HG02981 (cell line): ENCODE results near the gene LAIR2.
"Not testable (repeated sequence)": the region's sequence is repeated elsewhere in the genome, so short reads cannot be mapped to it uniquely, and the experiment has no call there.

Source experiments
- ATAC-seq: cut with Tn5 transposase; IDR thresholded peaks from one replicate; pipeline ENCODE4 v1.9.1; 2021; ENCODE audit warnings: mild to moderate bottlenecking, moderate library complexity; ENCODE audit not compliant: unreplicated experiment

Gene LAIR2

DNA sequence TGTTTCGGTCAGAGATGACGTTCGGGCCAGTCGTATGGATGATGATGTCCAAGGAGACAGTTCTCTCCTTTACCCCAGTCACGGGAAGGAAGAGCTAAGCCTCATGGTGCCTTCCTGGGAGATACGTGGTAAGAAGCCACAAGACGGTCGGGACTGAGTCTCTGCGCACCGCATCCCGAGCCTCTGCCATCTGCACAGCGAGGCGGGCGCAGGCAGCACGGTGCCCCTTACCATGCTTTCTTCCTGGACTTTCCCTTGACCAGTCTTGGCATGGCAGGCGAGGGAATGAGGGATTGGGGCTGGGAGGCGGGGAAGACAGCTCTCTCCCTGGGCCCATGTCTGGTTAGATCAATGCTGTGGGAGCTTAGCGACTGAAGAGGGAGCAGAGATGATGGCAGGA, 10.1 kb upstream of the LAIR2 start:
- no peak for ATAC-seq

DNA sequence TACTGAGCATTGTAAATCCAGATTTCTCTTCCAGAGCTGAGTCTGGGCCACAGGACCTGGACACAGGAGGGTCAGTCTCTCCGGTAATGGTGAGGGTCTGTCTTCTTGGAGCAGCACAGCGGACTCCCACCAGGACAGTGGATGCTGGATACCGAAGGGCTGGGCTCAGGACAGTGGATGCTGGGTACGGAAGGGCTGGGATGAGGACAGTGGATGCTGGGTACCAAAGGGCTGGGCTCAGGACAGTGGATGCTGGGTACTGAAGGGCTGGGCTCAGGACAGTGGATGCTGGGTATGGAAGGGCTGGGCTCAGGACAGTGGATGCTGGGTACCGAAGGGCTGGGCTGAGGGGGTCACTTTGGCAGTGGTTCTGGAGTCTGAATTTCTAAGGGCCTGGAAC, 9.6 kb upstream of the LAIR2 start:
- not testable (repeated sequence) for ATAC-seq

DNA sequence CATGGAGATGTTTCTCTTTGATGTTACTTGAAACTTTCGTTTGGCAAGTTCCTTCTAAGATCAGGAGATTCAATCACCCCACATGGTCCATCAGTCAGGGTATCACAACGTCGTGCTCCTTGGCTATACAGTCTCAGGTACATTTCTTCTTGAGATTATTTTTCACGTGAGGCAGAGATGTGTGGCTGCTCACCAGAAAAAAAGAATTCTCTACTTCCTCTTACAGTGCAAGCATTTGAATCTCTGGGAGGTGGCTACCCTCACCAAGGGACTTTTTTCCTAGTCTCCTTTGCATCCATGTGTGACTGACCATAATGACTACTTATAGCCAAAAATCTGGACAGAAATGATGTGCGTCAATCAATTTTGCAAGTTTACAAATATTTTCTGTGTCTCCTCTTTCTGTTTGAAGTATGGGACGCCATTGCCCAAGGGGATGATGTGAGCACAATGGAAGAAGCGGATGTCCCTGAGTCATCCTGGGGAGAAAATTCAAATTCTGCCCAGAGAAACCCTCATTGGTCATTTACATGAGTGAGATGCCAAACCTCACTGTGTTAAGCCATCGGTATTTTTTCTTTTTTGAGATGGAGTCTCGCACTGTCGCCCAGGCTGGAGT, 8.6 kb upstream of the LAIR2 start:
- ATAC-seq = no peak

DNA sequence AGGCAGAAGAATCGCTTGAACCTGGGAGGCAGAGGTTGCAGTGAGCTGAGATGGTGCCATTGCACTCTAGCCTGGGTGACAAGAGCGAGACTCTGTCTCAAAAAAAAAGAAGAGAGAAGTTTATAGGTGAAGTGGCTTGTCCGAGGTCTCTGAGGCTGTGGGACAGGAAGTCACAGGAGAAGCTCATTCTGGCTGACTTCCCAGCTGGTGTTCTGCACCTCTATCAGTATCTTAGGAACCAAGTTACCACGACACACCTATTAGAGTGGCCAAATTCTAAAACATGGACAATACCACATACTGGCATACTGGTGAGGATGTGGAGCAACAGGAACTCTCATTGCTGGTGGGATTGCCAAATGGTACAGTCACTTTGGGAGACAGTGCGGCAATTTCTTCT, 7.3 kb upstream of the LAIR2 start:
- ATAC-seq = not testable (repeated sequence)

DNA sequence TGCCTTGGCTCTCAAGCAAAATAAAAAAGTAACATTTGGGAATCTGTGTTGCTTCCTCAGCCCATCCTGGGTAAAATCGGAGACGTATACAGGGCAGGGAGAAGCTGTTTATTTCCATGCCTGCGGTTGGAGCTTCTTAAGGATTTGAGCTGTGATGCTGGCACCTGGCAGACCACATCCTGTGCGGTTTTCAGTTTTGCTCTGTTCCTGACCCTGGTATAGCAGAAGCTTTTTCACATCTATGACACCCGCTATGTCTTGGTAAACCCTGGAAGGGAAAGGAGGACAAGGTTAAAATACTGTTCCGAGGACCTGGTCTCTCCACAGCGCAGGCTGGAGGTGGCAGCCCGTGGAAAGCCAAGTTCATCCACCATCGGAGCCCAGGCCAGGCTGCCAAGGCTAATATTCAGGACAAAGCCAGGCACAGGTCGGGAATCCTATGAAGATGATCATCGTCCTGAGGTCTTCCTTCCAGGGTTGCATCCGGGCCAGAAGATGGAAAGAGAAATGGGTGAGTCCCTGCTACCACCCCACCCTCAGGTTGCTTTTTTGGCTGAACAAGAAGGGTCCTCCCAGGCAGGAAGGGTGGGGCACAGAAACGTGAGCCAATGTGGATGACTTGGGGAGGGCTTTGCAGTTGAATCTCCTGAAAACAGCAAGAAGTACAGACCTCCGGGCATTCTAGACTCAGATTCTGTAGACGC, 4.7 kb upstream of the LAIR2 start:
- ATAC-seq = not testable (repeated sequence)

DNA sequence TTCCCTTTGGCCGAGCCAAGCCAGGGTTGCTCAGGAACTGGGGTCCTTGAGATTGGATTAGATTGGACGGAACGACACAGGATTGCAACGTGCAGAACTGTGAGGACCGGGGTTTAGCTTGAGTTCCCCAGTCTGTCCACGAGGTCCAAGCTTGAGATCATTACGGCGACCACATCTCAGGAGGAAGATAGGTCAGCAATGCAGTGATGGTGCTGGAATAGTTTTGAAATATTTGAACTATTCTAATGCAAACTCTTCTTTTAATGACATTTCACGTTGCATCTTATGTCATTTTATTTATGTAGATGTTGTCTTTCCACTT, 4.2 kb upstream of the LAIR2 start:
- ATAC-seq = not testable (repeated sequence)

DNA sequence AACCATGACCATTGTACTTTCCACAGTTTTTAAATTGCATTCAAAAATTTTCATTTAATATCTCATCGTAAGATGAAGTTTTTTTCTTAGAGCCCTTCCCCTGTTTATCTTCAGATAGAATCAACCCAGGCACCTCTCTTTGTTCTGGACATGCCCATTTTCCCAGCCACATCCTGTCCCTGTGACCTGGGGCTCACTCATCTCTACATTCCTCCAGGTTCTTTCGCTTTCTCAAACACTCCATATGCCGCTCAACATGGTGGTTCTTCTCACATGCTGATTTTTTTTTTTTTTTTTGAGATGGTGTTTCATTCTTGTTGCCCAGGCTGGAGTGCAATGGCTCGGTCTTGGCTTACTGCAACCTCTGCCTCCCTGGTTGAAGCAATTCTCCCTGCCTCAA, 2.9 kb downstream of the LAIR2 start:
- not testable (repeated sequence) for ATAC-seq

DNA sequence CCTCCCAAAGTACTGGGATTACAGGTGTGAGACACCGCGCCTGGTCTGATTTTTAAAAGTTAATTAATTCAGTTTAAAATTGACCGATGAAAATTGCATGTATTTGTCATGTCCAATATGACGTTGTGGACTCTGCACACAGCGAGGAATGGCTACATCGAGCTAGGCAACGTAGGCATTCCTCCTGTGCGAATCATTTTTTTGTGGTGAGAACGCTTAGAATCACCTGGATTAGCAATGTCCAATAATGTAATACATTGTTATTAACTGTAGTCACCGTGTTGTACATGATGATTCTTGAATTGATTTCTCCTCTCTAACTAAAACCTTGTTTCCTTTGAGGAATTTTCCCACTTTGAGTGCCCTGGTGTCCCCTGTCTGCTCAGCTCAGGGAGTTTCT, 3.4 kb downstream of the LAIR2 start:
- ATAC-seq = no peak

DNA sequence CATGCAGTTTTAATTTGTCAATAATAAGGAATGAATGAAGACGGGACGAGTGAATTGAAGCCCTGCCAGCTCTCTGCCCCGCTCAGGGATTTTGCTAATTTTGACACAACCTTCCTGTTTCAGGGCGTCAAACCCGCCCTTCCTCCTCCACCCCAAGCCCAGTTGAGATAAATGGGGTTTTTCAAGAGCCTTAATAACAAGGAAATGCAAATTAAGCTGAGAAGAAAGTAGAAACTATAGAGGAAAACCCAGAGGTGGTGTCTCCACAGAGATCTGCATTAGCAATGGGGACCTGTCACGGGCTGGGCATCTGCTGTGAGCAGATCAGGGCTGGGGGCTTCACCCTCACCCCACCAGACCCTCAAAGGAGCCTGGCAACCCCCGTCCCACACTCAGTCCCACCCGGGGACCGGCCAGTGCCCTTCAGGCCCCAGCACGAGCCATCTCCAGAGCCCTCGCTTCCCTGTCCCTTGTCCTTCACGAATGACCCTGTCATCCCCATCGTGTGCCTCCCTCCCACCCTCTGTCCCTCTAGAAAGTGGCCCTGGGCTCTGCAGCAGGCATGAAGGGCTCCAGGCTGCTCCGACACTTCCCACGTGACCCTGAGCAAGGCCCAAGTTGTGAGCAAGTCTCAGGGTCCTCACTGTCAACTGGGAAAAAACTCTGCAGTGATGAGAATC, 4.5 kb downstream of the LAIR2 start:
- ATAC-seq = not testable (repeated sequence)

DNA sequence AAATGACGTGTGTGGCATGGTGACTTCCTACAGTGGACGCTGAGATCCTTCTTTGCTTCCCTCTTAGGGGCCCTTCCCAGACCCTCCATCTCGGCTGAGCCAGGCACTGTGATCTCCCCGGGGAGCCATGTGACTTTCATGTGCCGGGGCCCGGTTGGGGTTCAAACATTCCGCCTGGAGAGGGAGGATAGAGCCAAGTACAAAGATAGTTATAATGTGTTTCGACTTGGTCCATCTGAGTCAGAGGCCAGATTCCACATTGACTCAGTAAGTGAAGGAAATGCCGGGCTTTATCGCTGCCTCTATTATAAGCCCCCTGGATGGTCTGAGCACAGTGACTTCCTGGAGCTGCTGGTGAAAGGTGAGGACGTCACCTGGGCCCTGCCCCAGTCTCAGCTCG, 5.2 kb downstream of the LAIR2 start:
- ATAC-seq = no peak

DNA sequence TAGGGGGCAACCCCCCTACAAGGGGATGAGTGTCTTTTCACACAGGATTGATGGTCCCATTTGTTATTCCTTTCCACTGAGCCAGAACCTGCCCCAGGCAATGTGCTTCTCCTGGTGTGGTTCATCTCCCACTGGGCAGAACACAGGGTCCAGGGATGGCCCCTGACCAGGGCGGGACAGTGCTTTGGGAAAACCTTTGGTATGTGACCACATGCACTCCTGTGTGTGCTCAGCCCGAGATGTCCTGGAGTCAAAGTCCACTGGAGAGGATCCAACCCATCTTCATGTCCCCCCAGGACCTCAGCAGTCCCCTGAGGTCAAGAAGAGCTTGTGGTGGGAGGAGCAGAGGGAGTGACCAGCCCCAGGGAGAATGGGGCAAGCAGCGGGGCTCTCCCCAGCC, 5.9 kb downstream of the LAIR2 start:
- not testable (repeated sequence) for ATAC-seq

DNA sequence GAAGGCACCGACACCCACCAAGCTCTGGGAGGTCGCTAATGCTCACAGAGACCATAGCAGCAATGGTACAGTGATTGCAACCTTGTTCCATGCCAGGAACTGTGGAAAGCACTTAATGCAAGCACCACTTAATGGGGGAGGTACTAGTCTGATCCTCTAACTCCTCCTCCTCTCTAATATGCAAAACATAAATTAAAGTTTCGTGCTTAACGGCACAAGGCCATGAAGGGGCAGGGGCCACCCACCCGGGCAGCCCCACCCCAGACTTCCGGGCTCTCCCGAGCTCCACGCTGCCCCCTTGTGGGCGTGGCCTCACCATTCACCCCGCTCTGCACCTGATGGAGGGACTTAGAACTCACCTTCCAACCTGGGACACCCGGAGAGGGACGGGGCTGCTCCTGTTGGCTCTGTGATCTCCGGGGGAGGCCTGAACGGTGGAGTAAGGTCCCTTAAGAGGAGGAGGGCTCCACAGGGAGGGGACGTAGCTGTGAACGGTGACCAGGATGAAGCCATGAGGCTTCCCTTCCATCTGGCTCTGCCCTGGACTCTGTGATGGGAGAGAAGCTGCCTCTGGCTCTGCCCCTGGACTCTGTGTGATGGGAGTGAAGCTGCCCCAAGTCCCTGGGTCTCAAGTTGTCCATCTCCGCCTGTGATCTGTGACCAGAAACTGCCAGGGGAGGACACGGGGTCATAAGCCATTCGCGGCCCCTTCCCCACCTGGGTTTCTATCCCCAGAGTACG, 6.7 kb downstream of the LAIR2 start:
- not testable (repeated sequence) for ATAC-seq

DNA sequence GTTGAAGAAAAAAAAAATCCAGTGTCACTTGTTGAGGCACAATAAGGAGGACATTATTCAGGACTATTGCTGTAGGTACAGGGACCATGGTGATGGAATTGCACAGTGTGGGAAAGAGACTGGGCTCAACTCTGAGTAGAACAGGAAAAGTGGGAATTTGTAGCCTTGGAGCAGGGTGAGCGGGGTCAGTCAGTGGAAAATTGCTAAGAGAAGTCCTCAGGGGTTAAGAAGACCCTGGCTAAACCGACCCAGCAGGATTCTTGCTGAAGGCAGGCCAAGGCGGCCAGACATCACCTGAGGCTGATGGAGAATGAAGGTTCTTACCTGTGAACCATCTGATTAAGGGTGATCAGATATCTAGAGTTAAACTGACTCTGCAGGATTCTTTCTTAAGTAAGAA, 12.5 kb downstream of the LAIR2 start:
- ATAC-seq = no peak

DNA sequence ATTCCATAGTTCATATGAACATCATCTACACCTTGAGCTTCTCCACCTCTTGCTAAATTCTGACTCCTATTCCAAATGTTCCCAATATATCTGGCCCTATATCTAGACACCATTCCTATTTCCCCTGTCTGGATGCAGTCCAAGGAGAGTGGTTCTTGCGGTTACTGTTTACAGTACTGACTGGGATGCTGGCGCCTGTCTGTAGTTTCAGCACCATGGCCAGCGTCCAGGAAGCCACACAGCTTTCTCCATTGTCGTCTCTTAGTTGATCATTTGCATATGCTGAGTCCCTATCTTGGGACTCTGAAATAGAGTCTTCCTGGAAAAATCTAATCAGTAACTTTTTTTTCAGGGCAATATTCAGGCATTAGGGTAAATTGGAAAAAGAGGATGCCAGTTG, 14.9 kb downstream of the LAIR2 start:
- no peak for ATAC-seq

DNA sequence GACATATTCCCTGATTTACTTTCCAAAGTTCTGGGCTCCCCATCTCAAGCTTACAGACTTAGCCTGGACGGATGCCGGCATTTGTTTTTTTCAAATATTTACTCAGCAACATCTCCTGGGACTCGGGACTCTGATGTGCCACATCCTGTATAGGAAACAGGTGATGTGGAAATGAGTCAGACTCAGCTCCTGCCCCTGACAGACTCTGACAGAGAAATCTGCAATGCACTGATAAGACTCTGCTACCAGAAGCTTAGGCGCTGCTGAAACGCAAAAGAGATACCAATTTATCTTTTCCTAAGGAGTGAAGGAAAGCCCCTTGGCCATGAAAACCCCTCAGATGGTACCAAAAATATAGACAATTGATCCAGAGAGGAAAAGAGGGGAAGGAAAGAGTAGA, 16.2 kb downstream of the LAIR2 start:
- peak; percentile 49 for ATAC-seq

DNA sequence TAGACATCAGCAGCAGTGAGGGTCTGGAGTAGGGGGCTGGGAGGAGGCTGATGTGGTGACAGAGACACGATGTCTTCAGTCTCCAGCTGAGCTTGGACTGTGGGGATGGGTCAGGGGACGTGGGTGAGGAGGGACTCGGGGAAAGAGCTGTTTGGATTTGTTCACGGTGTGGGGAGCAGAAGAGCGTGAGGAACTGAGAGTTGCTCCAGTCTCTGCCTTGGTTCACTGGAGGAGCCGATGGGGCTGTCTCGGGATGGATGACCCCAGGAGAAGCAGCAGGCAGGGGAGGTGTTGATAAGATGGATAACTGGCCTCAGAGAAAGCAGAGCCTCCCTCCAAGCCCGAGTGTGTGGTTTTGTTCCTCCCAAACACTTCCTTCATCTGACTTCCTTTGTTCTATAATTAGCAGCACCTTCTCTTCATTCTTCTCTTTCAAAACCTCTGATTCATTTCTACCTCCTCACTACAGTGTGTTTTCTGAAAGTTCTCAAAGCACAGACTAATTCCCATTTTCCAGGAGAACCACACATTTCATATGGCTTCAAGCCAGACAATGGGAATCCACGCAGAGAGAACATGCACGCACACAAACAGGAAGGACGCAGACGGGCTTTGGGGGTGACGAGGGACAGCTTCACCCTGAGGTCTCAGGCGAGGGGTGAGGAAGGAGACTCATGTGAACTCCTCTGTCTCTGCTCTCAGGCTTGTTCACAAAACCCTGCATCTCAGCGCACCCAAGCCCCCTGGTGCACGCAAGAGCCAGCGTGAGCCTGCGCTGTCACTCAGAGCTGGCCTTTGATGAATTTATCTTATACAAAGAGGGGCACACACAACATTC, 18.6 kb downstream of the LAIR2 start:
- no peak for ATAC-seq

DNA sequence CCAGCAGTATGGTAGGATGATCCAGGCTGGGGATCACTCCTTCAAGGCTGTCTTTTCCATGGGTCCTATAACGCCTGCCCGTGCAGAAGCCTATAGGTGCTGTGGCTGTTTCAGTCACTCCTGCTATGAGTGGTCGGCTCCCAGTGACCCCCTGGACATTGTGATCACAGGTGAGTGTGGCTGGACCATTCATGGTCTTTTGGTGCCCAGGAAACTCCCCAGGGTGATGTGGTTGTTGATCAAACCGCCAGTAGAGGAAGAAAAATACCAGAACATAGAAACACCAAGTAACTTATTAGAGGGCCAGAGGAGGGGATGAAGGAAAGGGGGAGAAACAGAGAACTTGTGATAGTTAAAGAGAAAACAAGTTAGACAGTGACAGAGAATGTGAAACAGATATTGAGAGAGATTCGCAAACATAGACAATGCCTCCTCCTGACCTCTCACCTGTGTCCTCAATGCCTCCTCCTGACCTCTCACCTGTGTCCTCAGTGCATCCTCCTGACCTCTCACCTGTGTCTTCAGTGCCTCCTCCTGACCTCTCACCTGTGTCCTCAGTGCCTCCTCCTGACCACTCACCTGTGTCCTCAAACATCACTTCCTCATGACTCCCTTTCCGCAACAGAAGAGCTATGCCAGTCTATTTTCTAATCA, 19.4 kb downstream of the LAIR2 start:
- ATAC-seq = no peak

DNA sequence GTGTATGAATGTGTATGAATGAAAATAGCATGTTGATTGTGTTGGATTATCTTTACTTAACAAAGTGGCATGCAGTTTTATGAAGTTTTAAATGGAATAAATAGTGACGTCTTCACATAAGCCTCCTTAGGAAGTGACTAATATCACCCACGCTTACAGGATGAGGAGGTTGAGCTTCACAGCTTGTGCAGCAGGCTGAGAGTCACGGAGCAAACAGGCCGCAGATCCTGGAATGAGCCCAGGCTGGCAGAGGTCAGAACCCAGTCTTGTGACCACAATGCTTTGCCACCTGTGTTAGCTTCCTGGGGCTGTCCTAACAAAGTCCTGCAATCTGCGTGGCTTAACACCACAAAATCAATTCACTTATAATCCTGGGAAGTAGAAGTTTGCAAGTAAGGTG, 20.8 kb downstream of the LAIR2 start:
- ATAC-seq = no peak

DNA sequence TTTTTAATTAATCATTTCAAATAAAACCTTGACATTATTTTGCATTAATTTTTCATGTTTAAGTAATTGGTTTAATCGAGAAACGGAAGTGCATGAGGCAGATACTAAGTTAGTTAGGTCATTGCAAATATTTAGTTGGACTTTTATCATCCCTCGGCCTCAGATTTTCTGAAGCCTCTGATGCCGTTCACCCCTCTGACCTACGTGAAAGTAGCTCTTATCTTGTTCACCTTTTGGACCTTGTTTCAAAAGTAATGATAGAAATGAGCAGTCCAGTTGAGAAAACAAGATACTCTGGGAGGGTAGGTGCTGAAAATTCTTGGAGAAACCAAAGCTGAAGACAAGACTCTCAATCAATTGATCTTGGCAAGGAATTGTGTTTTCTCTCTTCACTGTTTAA, 23.0 kb downstream of the LAIR2 start:
- no peak for ATAC-seq

DNA sequence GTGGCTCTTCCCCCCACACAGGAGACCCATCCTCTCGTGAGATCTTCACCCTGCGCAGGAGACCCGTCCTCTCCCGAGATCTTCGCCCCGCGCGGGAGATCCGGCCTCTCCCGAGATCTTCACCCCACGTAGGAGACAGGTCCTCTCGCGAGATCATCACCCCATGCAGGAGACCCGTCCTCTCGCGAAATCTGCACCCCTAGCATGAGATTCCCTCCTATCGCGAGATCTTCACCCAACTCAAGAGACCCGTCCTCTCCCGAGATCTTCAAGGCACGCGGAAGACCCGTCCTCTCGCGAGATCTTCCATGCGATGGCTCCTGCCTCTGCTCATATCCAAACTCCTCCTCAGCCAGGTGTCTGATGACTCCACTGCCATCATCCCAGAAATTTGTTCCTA, 24.3 kb downstream of the LAIR2 start:
- ATAC-seq = no peak
